ENCODE data around the gene CLEC18B.

Gene CLEC18B

DNA sequence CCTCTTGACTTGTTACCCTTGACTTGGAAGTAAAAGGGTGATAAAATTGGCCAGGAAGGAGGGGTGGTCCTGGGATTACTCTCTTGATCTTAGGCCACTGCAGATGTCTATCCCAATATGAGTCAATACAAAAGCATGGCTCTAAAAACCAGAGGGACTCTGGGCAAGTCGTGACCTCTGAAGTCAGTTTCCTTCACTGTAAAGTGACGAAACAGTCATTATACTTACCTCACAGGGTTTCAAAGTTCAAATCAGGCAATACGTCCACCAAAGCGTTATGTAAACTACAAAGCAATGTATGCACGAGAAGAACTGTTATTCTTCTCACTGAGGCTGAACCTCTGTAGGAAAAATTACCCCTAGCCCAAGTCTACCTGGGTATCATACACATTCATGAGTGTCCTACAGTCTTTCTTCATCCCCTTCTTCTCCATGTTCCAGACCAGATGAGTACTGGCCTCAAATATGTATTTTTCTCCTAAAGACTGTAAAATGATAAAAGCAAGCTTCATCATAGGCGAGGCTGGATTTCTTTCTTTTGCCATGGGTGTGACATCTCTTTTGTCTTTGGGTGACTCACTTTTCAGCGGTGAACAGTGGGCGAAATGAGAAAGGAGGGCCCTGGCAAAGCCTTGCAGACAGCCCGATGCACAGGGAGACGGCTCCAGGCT, 34.5 kb upstream of the CLEC18B start:
- Histone ChIP-seq H3K27ac (ENCODE audit: low read depth, low read length) (no peak overlapping the region), H3K9me3 (ENCODE audit: insufficient read depth, low read length) (no peaks in the 10 kb centered on the region), H2AFZ (ENCODE audit: low read depth, low read length, severe bottlenecking) (no peak overlapping the region), H3F3A (ENCODE audit: insufficient read depth) (no peaks in the 10 kb centered on the region), H3K36me3 (ENCODE audit: low read length) (no peaks in the 10 kb centered on the region), H3K4me2 (ENCODE audit: low read depth, low read length, poor library complexity, severe bottlenecking) (no peak overlapping the region), H4K20me1 (ENCODE audit: low read depth, low read length) (no peaks in the 10 kb centered on the region), H3K9me2 (replicated peaks; ENCODE audit: insufficient read depth, low read length) (no peaks in the 10 kb centered on the region), H3K4me3 (ENCODE audit: insufficient read depth, low read length, poor library complexity, severe bottlenecking) (no peak overlapping the region), H3K9ac (ENCODE audit: low read length) (no peak overlapping the region), H3K79me2 (ENCODE audit: insufficient read depth, low read length) (no peaks in the 10 kb centered on the region), H3K27me3 (ENCODE audit: low read length) (no peaks in the 10 kb centered on the region)
- TF ChIP-seq, protein P1, sequence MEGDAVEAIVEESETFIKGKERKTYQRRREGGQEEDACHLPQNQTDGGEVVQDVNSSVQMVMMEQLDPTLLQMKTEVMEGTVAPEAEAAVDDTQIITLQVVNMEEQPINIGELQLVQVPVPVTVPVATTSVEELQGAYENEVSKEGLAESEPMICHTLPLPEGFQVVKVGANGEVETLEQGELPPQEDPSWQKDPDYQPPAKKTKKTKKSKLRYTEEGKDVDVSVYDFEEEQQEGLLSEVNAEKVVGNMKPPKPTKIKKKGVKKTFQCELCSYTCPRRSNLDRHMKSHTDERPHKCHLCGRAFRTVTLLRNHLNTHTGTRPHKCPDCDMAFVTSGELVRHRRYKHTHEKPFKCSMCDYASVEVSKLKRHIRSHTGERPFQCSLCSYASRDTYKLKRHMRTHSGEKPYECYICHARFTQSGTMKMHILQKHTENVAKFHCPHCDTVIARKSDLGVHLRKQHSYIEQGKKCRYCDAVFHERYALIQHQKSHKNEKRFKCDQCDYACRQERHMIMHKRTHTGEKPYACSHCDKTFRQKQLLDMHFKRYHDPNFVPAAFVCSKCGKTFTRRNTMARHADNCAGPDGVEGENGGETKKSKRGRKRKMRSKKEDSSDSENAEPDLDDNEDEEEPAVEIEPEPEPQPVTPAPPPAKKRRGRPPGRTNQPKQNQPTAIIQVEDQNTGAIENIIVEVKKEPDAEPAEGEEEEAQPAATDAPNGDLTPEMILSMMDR (IDR thresholded peaks at IDR 0.05; ENCODE audit: insufficient read depth, low read length, poor library complexity, severe bottlenecking): no peak
- TF ChIP-seq EZH2phosphoT487 (conservative IDR thresholded peaks at IDR 0.05; ENCODE audit: low read length): no peak

DNA sequence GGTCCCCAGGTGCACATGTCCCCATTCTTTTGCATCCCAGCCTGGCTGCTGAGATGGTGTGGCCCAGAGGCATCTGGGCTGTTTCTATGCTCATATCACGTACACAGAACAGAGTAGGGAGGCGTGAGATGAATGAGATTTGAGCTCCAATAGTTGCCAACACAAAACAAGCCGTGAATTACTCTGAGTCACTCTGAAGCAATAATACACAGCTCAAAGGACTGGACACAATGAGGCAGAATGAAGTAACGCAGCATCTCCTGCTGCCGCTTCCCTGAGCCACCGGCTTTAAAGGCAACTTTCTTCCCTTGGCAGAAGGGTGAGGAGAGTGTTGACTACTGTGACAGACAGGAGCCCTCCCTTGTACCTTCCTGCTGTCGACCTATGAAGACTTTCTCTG, 33.9 kb upstream of the CLEC18B start:
- H3K27ac ChIP-seq (ENCODE audit: low read depth, low read length): no peak overlapping the region
- H3K27me3 ChIP-seq (ENCODE audit: low read length): no peaks in the 10 kb centered on the region
- TF ChIP-seq EZH2phosphoT487 (conservative IDR thresholded peaks at IDR 0.05; ENCODE audit: low read length): no peak
- TF ChIP-seq, protein P1 (IDR thresholded peaks at IDR 0.05; ENCODE audit: insufficient read depth, low read length, poor library complexity, severe bottlenecking): no peak
- H3K9me2 ChIP-seq (replicated peaks; ENCODE audit: insufficient read depth, low read length): no peaks in the 10 kb centered on the region
- H3K36me3 ChIP-seq (ENCODE audit: low read length): no peaks in the 10 kb centered on the region
- no peaks in the 10 kb centered on the region for H3K79me2 ChIP-seq (ENCODE audit: insufficient read depth, low read length)
- no peaks in the 10 kb centered on the region for H3K9me3 ChIP-seq (ENCODE audit: insufficient read depth, low read length)
- H4K20me1 ChIP-seq (ENCODE audit: low read depth, low read length): no peaks in the 10 kb centered on the region
- no peaks in the 10 kb centered on the region for H3F3A ChIP-seq (ENCODE audit: insufficient read depth)
- H3K4me2 ChIP-seq (ENCODE audit: low read depth, low read length, poor library complexity, severe bottlenecking): no peak overlapping the region
- no peak overlapping the region for H3K4me3 ChIP-seq (ENCODE audit: insufficient read depth, low read length, poor library complexity, severe bottlenecking)
- H3K9ac ChIP-seq (ENCODE audit: low read length): no peak overlapping the region
- H2AFZ ChIP-seq (ENCODE audit: low read depth, low read length, severe bottlenecking): no peak overlapping the region

DNA sequence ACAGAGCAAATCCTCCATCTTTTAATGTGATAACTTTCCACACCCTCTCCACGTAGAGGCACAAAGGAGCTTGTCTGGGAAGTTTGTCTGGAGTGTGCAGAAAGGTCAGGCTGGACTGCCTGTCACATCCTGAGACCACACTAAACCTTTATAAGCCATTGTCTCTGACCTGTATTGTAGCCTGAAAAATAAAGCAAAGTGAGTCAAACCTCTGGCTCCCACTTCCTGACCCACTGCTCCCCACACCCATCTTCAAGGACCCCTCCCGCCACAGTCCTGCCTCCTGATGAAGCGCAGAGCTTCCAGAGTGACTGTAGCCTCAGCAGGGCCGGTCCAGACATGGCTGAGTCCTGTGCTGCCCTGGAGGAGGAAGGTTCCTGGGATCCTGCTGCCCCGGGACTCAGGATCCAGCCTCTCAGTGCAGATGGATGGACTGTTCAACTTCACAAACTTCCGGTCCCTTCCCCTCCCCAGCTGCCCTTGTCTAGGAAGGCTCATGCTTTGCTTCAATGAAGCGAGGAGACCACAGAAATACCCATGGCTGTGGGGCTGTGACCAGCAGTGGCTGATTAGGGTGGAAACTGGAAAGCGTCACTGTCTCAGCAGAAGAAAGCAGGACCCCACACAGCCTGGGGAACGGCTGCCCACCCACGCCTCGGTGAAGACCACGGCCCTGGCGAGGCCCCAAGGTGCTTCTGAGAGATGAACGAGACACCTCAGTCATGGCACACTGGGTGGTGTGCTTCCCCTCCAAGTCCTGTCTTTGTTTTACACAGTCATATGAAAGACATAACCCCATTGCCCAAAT, 30.9 kb upstream of the CLEC18B start:
- TF ChIP-seq, protein P1 (IDR thresholded peaks at IDR 0.05; ENCODE audit: insufficient read depth, low read length, poor library complexity, severe bottlenecking): no peak
- no peak for TF ChIP-seq EZH2phosphoT487 (conservative IDR thresholded peaks at IDR 0.05; ENCODE audit: low read length)
- no peak overlapping the region for H3K9ac ChIP-seq (ENCODE audit: low read length)
- no peaks in the 10 kb centered on the region for H3K79me2 ChIP-seq (ENCODE audit: insufficient read depth, low read length)
- H3K9me2 ChIP-seq (replicated peaks; ENCODE audit: insufficient read depth, low read length): no peaks in the 10 kb centered on the region
- H3K4me2 ChIP-seq (ENCODE audit: low read depth, low read length, poor library complexity, severe bottlenecking): no peak overlapping the region
- no peak overlapping the region for H2AFZ ChIP-seq (ENCODE audit: low read depth, low read length, severe bottlenecking)
- no peak overlapping the region for H3K4me3 ChIP-seq (ENCODE audit: insufficient read depth, low read length, poor library complexity, severe bottlenecking)
- no peaks in the 10 kb centered on the region for H3K9me3 ChIP-seq (ENCODE audit: insufficient read depth, low read length)
- H3K27ac ChIP-seq (ENCODE audit: low read depth, low read length): no peak overlapping the region
- no peaks in the 10 kb centered on the region for H3K36me3 ChIP-seq (ENCODE audit: low read length)
- H3K27me3 ChIP-seq (ENCODE audit: low read length): no peaks in the 10 kb centered on the region
- H4K20me1 ChIP-seq (ENCODE audit: low read depth, low read length): no peaks in the 10 kb centered on the region
- no peaks in the 10 kb centered on the region for H3F3A ChIP-seq (ENCODE audit: insufficient read depth)
